ENCODE results near the gene KHDRBS2. TPM values are rescaled to one million over a fixed set of nuclear protein-coding genes. Genes with fewer than 3 reads are reported as not detected.

Gene KHDRBS2
- total RNA-seq, 1 donor from 2014 or later = 6.9 TPM

- peaks cover 15% of the 10 kb centered on the region for H3K4me1 Mint-ChIP-seq
- TF ChIP-seq CTCF (IDR thresholded peaks at IDR 0.05) = no peak
- no peak for DNase-seq
These were observed 240.5 kb downstream of the KHDRBS2 start for GRCh38 chr6:62045502-62045901.

GRCh38 chr6:62043084-62043483 lies 242.9 kb downstream of the KHDRBS2 start:
- ATAC-seq (ENCODE audit: low read depth) = no peak

More at GRCh38 chr6:62045502-62045901, 240.5 kb downstream of the KHDRBS2 start:
- Mint-ChIP-seq H3K27me3 (no peaks in the 10 kb centered on the region), H3K9me3 (no peaks in the 10 kb centered on the region), H3K36me3 (ENCODE audit: low read depth) (peaks cover 17% of the 10 kb centered on the region), H3K27ac (no peak overlapping the region), H3K4me3 (no peak overlapping the region)
- no peak for ATAC-seq (ENCODE audit: low read depth)
- ChIA-PET CTCF (no interaction called here), POLR2A (no interaction called here)
- intact Hi-C loops (cut with micrococcal nuclease) = no loop called here

GRCh38 chr6:62042429-62042828 lies 243.6 kb downstream of the KHDRBS2 start:
- Mint-ChIP-seq H3K27me3 (no peaks in the 10 kb centered on the region), H3K4me1 (peaks cover 23% of the 10 kb centered on the region), H3K27ac (peak overlapping the region; percentile 86), H3K36me3 (ENCODE audit: low read depth) (peaks cover 8% of the 10 kb centered on the region), H3K9me3 (no peaks in the 10 kb centered on the region), H3K4me3 (no peak overlapping the region)
- no peak for ATAC-seq (ENCODE audit: low read depth)
- intact Hi-C loops (cut with micrococcal nuclease) = no loop called here
- CTCF ChIA-PET = no interaction called here
- no peak for TF ChIP-seq CTCF (IDR thresholded peaks at IDR 0.05)
- no peak for DNase-seq
- POLR2A ChIA-PET = no interaction called here

More at GRCh38 chr6:62043084-62043483, 242.9 kb downstream of the KHDRBS2 start:
- ChIA-PET CTCF (no interaction called here), POLR2A (no interaction called here)
- peaks cover 12% of the 10 kb centered on the region for H3K36me3 Mint-ChIP-seq (ENCODE audit: low read depth)
- H3K27ac Mint-ChIP-seq = peak overlapping the region; percentile 86
- intact Hi-C loops (cut with micrococcal nuclease) = no loop called here
- no peaks in the 10 kb centered on the region for H3K27me3 Mint-ChIP-seq
- peak overlapping the region; percentile 35 for H3K4me3 Mint-ChIP-seq
- peaks cover 23% of the 10 kb centered on the region for H3K4me1 Mint-ChIP-seq
- DNase-seq = no peak
- H3K9me3 Mint-ChIP-seq = no peaks in the 10 kb centered on the region
- no peak for TF ChIP-seq CTCF (IDR thresholded peaks at IDR 0.05)

- Mint-ChIP-seq H3K36me3 (ENCODE audit: low read depth) (peaks cover 8% of the 10 kb centered on the region), H3K4me3 (peak overlapping the region; percentile 16), H3K9me3 (peaks cover 7% of the 10 kb centered on the region), H3K27me3 (no peaks in the 10 kb centered on the region), H3K27ac (peak overlapping the region; percentile 67), H3K4me1 (peaks cover 23% of the 10 kb centered on the region)
- POLR2A ChIA-PET = interaction anchor here (0.5 kb wide), 1 partner anchor 1425 kb away, joined by 4 read pairs; no protein-coding TSS in a partner anchor
- TF ChIP-seq CTCF (IDR thresholded peaks at IDR 0.05) = no peak
- intact Hi-C loops (cut with micrococcal nuclease) = no loop called here
- peak; percentile 18 for ATAC-seq (ENCODE audit: low read depth)
- DNase-seq = no peak
- CTCF ChIA-PET = interaction anchor here (0.7 kb wide), 1 partner anchor 155 kb away, joined by 3 read pairs; no protein-coding TSS in a partner anchor
These were observed 246.4 kb downstream of the KHDRBS2 start for GRCh38 chr6:62039605-62040004.

- Mint-ChIP-seq H3K4me3 (no peak overlapping the region), H3K9me3 (peaks cover 15% of the 10 kb centered on the region), H3K27ac (no peak overlapping the region), H3K4me1 (peaks cover 14% of the 10 kb centered on the region), H3K36me3 (ENCODE audit: low read depth) (peaks cover 14% of the 10 kb centered on the region), H3K27me3 (no peaks in the 10 kb centered on the region)
- no peak for ATAC-seq (ENCODE audit: low read depth)
- ChIA-PET CTCF (interaction anchor here (0.7 kb wide), 1 partner anchor 112 kb away, joined by 3 read pairs; no protein-coding TSS in a partner anchor), POLR2A (no interaction called here)
- no peak for TF ChIP-seq CTCF (IDR thresholded peaks at IDR 0.05)
- intact Hi-C loops (cut with micrococcal nuclease) = no loop called here
- no peak for DNase-seq
These were observed 248.6 kb downstream of the KHDRBS2 start for GRCh38 chr6:62037445-62037844.
